Esophagus muscularis mucosa (tissue), 4 donors: ENCODE data around the gene GPR153. TPM values are rescaled to one million over a fixed set of nuclear protein-coding genes. Genes with fewer than 3 reads are reported as not detected.

ENCODE experiments used
- DNase-seq: peaks from one replicate; pipeline ENCODE4 v3.0.0-alpha.2; 2017; ENCODE audit errors: extremely low spot score
- H3K27ac ChIP-seq, 4 donors: fragments of 200-600 bp; sonication (generic); replicated peaks in 1 of 4; 1 replicate in 3 of 4; 2 replicates in 1 of 4; pipeline ENCODE4 v1.5.1; 2016 to 2019; ENCODE audit warnings: mild to moderate bottlenecking in 1 of 4
- H3K27me3 ChIP-seq, 4 donors: fragments of 200-600 bp; sonication (generic); one replicate each; pipeline versions ENCODE4 v1.5.1 to v1.6.0; 2016 to 2019
- H3K36me3 ChIP-seq, 4 donors: fragments of 200-600 bp; sonication (generic); one replicate each; pipeline ENCODE4 v1.5.1; 2016 to 2019
- H3K4me1 ChIP-seq, 4 donors: fragments of 200-600 bp; sonication (generic); one replicate each; pipeline ENCODE4 v1.5.1; 2016 to 2019
- H3K4me3 ChIP-seq, 4 donors: fragments of 200-600 bp; sonication (generic); 1 replicate in 2 of 4; 2 replicates in 2 of 4; pipeline ENCODE4 v1.5.1; 2016 to 2019; ENCODE audit warnings: mild to moderate bottlenecking in 4 of 4, moderate library complexity in 1 of 4
- H3K9me3 ChIP-seq, 4 donors: fragments of 200-600 bp; sonication (generic); 1 replicate in 3 of 4; 2 replicates in 1 of 4; pipeline ENCODE4 v1.5.1; 2016 to 2019
- EP300 ChIP-seq: sonication (generic); formaldehyde crosslinking; IDR thresholded peaks from one replicate; pipeline ENCODE4 v1.6.1; 2017; ENCODE audit warnings: antibody characterized with exemption
- POLR2A ChIP-seq: fragments of 450-650 bp; IDR thresholded peaks from one replicate; pipeline ENCODE4 v1.6.1; 2017; ENCODE audit warnings: antibody characterized with exemption, moderate library complexity, mild to moderate bottlenecking, low read depth
- POLR2AphosphoS5 ChIP-seq, 2 donors: sonication (generic); formaldehyde crosslinking; IDR thresholded peaks; one replicate each; pipeline ENCODE4 v1.6.1; 2017; ENCODE audit warnings: antibody characterized with exemption in 2 of 2
- WGBS: methylation state at CpG from one replicate; pipeline ENCODE4 v1.1.5; 2018; 5-methylcytosine and 5-hydroxymethylcytosine counted together
- intact Hi-C: fragments of 100-400 bp; cut with DNase I; formaldehyde crosslinking; loops from one replicate; pipeline ENCODE4 v1.15.1; 2023
- total RNA-seq, 4 donors: library from RNA; depleted of rRNA; stranded (reverse); fragments of >200 nt; gene quantifications; one replicate each; pipeline versions ENCODE4 v1.1.0 to v1.2.1, GENCODE V29; 2016
- TF ChIP-seq, protein P1 (sequence below), 3 experiments: fragments of 200-600 bp in 2 of 3; fragments of 450-650 bp in 1 of 3; sonication (generic) in 2 of 3; IDR thresholded peaks; one replicate each; pipeline ENCODE4 v1.5.1; 2017 to 2019; ENCODE audit warnings: antibody characterized with exemption in 3 of 3, mild to moderate bottlenecking in 2 of 3, moderate library complexity in 1 of 3

The GPR153 gene
- total RNA-seq, 4 donors from 2014 or later = 5.5 to 11.0 (median 9.3) TPM

DNA sequence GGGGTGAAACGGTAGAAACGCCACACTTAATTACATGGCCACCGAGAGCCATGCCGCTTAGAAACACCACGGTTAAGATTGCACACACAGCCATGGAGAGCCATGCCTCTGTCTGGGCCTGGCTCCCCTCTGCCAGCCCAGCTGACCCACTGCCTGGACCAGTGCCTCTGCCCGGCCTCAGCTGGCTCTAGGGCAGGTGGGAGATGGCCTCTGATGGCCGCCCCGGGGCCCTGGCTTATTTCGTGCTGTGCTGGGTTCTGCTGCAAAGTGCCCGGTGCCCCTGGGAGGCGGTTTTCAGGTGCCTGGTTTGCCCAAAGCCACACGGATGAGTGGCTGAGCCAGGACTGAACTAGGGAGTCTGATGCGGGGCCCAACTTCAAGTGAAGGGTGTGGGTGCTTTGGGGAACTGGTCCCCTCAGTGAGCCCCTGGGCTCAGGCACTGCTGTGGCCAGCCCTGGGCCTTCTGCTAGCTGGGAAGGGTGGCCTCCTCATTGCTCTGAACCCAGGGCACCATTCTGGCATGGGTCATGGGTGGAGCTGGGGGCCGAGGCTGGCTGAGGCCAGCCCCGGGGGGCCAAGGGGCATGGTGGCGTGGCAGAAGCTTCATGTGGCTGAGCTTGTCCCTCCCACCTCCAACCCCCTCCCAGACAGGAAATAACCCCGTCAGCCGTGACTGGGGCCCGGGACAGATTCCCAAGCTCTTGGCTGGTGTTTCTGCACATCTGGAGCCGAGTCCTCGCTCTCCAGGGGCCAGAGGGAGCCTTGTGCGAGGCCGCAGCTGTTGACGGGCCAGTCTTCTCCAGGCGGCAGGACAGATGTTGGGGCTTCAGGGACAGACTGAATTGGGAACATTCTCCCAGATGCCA, 1.9 kb upstream of the GPR153 start:
- no peak for DNase-seq
- H3K9me3 ChIP-seq = no peaks in the 10 kb centered on the region
- peaks cover 4 to 58% (median 13%) of the 10 kb centered on the region in 4 donors for H3K27me3 ChIP-seq
- WGBS = 54% methylated on average over 11 of the region's 25 CpGs
- TF ChIP-seq POLR2AphosphoS5 (IDR thresholded peaks at IDR 0.05) (no peak), EP300 (no peak), POLR2A (no peak)
- TF ChIP-seq, protein P1, sequence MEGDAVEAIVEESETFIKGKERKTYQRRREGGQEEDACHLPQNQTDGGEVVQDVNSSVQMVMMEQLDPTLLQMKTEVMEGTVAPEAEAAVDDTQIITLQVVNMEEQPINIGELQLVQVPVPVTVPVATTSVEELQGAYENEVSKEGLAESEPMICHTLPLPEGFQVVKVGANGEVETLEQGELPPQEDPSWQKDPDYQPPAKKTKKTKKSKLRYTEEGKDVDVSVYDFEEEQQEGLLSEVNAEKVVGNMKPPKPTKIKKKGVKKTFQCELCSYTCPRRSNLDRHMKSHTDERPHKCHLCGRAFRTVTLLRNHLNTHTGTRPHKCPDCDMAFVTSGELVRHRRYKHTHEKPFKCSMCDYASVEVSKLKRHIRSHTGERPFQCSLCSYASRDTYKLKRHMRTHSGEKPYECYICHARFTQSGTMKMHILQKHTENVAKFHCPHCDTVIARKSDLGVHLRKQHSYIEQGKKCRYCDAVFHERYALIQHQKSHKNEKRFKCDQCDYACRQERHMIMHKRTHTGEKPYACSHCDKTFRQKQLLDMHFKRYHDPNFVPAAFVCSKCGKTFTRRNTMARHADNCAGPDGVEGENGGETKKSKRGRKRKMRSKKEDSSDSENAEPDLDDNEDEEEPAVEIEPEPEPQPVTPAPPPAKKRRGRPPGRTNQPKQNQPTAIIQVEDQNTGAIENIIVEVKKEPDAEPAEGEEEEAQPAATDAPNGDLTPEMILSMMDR (IDR thresholded peaks at IDR 0.05) = no peak
- H3K4me1 ChIP-seq = peaks cover 33 to 71% (median 54%) of the 10 kb centered on the region in 4 donors
- H3K36me3 ChIP-seq = no peaks in the 10 kb centered on the region
- H3K27ac ChIP-seq = peak overlapping the region; percentile 7 to 54 (median 36)
- H3K4me3 ChIP-seq = no peak overlapping the region
- intact Hi-C loops = no loop called here

DNA sequence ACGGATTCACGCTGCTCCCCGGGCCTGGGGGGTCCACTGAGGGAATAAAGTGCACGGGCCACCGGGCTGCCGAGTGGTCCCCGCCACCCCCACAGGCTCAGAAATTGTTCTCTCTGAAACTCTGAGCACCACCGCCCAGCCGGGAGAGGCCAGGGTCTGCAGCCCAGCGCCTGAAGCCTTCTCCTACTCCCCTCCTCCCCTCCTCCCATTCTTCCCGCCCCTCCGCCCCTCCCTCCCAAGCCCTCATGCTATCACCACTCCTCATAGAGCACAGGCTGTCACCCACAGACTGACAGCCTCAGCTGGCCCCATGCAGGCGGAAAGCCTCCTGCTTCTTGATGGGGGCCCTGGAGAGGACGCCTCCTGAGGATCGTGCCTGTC, 707 bp upstream of the GPR153 start:
- 50% methylated on average over 6 of the region's 15 CpGs for WGBS

GRCh38 chr1:6260433-6260934, 414 bp downstream of the GPR153 start:
- Histone ChIP-seq H3K4me1 (peaks cover 33 to 57% (median 49%) of the 10 kb centered on the region in 4 donors), H3K27me3 (peaks cover 4 to 65% (median 13%) of the 10 kb centered on the region in 4 donors), H3K36me3 (no peaks in the 10 kb centered on the region), H3K27ac (peak overlapping the region; percentile 56 to 83 (median 70)), H3K9me3 (no peaks in the 10 kb centered on the region), H3K4me3 (peak overlapping the region; percentile 64 to 74 (median 66))
- WGBS = 2% methylated on average over 20 of the region's 61 CpGs
- DNase-seq = no peak
- TF ChIP-seq POLR2A (no peak), POLR2AphosphoS5 (IDR thresholded peaks at IDR 0.05) (no peak), EP300 (no peak)
- TF ChIP-seq, protein P1 (IDR thresholded peaks at IDR 0.05) = no peak
- intact Hi-C loops = no loop called here

More for the DNA sequence above, 707 bp upstream of the GPR153 start:
- Histone ChIP-seq H3K4me1 (peaks cover 33 to 68% (median 53%) of the 10 kb centered on the region in 4 donors), H3K36me3 (no peaks in the 10 kb centered on the region), H3K27me3 (peaks cover 4 to 65% (median 13%) of the 10 kb centered on the region in 4 donors), H3K9me3 (no peaks in the 10 kb centered on the region), H3K4me3 (peak overlapping the region; percentile 64 to 74 (median 66)), H3K27ac (peak overlapping the region; percentile 65 to 76 (median 72))
- intact Hi-C loops = no loop called here
- TF ChIP-seq, protein P1 (IDR thresholded peaks at IDR 0.05) = no peak
- TF ChIP-seq POLR2AphosphoS5 (IDR thresholded peaks at IDR 0.05) = no peak
- DNase-seq = no peak

DNA sequence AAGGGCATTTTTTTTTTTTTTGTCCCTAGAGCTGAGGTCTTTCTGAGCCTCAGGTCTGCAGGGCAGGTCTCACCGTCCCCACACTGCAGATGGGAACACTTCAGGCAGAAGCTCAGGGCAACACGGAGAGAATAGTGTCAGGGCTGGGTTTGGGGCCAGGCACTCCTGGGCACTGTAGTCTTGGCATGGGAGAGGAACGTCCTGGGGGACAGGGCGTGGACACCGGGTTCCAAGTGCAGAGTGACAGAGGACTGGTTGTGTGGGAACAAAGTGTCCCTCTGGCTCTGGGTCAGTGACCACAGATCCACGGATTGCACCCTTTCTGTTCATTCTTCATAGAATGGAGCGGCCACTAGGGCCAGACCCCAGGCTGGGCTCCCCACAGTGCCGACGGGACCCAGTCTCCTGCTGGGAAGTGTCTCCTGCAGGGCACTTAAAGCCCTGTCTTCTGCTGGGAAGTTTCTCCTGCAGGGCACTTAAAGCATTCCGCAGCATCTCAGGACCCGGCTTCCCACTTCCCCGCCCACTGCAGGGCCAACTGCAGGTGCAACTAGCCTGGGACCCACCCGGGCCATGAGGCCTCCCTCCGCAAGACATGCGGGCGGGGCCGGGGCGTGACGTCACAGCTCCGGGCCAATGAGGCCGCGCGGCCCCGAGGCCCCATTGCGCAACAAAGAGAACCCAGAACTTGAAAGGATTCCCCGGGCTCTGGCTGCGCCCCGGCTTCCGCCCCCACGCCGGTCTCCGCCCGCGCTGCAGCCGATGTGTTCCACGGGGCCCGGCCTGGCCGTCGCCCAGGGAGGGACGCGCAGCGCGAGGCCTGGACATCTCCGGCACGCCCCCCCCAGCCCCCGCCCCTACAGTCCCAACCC, 1.2 kb downstream of the GPR153 start:
- intact Hi-C loops = no loop called here
- peaks cover 0 to 1% (median under 1%) of the 10 kb centered on the region in 4 donors for H3K36me3 ChIP-seq
- H3K4me1 ChIP-seq = peaks cover 33 to 54% (median 47%) of the 10 kb centered on the region in 4 donors
- H3K9me3 ChIP-seq = no peaks in the 10 kb centered on the region
- peak overlapping the region; percentile 56 to 83 (median 70) for H3K27ac ChIP-seq
- TF ChIP-seq POLR2AphosphoS5 (IDR thresholded peaks at IDR 0.05) (peak; percentile 38 to 52), EP300 (no peak), POLR2A (no peak)
- TF ChIP-seq, protein P1 (IDR thresholded peaks at IDR 0.05) = no peak
- WGBS = 23% methylated on average over 4 of the region's 46 CpGs
- DNase-seq = peak; percentile 95
- H3K27me3 ChIP-seq = peaks cover 4 to 66% (median 13%) of the 10 kb centered on the region in 4 donors
- peak overlapping the region; percentile 64 to 74 (median 66) for H3K4me3 ChIP-seq
